NCI-H2171 treated with DMSO at 0.1 percent for 48 hours (cell line): ENCODE data around the gene CCDC69.
"Not testable (repeated sequence)": the region's sequence is repeated elsewhere in the genome, so short reads cannot be mapped to it uniquely, and the experiment has no call there.

Source experiments
- DNase-seq: peaks from one replicate; lab custom pipeline; 2025; lab: John Stamatoyannopoulos, UW

CCDC69 gene

GRCh38 chr5:151221574-151221973 is 2.3 kb downstream of the CCDC69 start:
- DNase-seq = no peak

DNA sequence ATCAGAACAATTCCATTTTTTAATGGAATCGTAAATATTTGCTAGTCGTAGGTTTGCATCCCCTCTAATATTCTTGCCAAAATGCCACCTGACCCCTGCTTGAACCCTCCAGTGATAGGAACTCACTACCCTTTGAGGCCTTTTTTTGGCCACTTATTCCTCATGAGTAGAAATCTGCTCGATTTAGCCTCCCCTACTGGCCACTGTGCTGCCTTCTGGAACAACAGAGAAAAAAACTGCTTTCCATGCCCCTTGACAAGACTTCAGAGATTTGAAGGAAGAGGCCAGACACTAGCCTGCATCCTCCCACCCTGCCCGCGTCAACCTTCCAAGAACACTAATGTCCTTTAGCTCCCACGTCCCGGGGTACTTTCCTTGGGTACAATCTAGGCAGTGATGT is 4.1 kb downstream of the CCDC69 start:
- no peak for DNase-seq

- no peak for DNase-seq
Measured at GRCh38 chr5:151219138-151219537, 4.8 kb downstream of the CCDC69 start.

GRCh38 chr5:151218177-151218576 is 5.7 kb downstream of the CCDC69 start:
- no peak for DNase-seq

DNA sequence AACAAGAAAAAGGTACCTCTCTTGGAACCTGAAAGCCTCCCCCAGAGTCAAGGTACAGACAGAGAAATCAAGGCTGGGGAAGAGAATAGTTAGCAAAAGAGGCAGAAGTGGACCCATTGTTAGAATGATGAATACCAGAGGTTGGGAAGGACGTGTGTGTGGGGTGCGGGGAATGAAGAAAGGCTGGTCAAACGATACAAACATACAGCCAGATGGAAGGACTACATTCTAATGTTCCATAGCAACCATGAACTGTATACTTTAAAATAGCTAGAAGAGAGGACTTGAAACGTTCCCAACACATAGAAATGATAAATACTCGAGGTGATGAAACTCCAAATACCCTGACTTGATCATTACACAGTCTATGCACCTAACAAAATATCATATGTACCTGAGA is 7.1 kb downstream of the CCDC69 start:
- DNase-seq = no peak

DNA sequence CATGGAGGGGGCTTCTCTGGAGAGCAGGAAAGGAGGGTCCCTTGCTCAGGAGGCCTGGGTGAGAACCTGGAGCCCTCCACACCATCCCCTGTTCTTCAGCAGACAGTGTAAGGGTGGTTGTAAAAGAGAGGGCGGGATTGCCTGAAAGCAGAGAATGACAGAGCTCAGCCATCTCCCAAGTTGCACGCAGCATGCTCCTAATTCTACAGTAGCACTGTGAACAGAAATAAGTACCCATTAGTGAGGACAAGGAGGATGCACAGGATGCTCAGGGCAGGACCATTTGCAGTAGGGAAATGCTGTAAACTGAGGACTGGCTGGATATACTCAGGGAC is 8.4 kb downstream of the CCDC69 start:
- DNase-seq = no peak

GRCh38 chr5:151214614-151215545 is 9.0 kb downstream of the CCDC69 start:
- no peak for DNase-seq

GRCh38 chr5:151213803-151214613 is 9.9 kb downstream of the CCDC69 start:
- DNase-seq = no peak

GRCh38 chr5:151212406-151212798 is 11.5 kb downstream of the CCDC69 start:
- no peak for DNase-seq

- DNase-seq = no peak
Measured at GRCh38 chr5:151208481-151208914, 15.4 kb downstream of the CCDC69 start.

- no peak for DNase-seq
Measured at GRCh38 chr5:151205411-151205810, 18.5 kb downstream of the CCDC69 start.

DNA sequence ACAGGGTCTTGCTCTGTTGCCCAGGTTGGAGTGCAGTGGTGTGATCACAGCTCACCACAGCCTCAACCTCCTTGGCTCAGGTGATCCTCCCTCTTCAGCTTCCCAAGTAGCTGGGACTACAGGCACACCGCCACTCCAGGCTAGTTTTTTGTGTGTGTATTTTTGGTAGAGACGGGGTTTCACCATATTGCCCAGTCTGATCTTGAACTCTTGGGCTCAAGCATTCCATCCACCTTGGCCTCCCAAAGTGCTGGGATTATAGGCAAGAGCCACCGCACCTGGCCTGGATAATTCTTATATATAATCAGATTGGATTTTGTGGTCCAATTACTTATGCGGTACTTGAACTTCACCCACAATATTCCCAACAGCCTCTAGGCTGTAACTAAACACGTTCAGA is 19.8 kb downstream of the CCDC69 start:
- DNase-seq = no peak

GRCh38 chr5:151202381-151203139 is 21.3 kb downstream of the CCDC69 start:
- DNase-seq = no peak

GRCh38 chr5:151200913-151201595 is 22.8 kb downstream of the CCDC69 start:
- DNase-seq = no peak

DNA sequence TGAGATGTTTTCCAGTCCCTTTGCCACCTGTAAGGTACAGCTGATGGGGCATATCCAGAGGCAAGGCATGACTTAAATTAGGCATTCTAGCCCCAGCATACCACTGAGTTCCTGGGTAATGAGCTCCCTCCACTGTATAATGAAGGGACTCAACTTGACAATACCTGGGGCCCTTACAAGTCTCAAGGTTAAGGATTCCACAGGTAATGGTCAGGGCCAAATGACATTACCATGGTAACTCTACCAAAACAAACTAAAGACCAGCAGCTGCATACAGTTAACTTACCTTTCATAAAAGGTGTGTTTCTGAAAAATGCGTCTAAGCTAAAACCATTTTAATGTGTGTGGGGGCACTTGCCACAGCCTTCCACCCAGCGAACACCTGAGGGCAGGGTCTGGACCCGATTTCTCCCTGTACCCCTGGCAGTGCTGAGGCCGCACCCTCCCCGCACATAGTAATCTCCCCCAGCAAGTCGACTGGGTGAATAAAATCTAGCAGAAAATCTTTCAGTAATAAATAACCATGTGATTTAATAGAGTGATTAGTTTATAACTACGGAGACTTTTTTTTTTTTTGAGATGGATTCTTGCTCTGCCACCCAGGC is 24.2 kb downstream of the CCDC69 start:
- no peak for DNase-seq

GRCh38 chr5:151198861-151199260 is 25.0 kb downstream of the CCDC69 start:
- DNase-seq = no peak

- not testable (repeated sequence) for DNase-seq
Measured at GRCh38 chr5:151197291-151197600, 26.6 kb downstream of the CCDC69 start.

- peak; percentile 9 for DNase-seq
Measured at GRCh38 chr5:151196556-151197290, 27.2 kb downstream of the CCDC69 start.

GRCh38 chr5:151195622-151196021 is 28.3 kb downstream of the CCDC69 start:
- no peak for DNase-seq

GRCh38 chr5:151192626-151193025 is 31.3 kb downstream of the CCDC69 start:
- DNase-seq = no peak

DNA sequence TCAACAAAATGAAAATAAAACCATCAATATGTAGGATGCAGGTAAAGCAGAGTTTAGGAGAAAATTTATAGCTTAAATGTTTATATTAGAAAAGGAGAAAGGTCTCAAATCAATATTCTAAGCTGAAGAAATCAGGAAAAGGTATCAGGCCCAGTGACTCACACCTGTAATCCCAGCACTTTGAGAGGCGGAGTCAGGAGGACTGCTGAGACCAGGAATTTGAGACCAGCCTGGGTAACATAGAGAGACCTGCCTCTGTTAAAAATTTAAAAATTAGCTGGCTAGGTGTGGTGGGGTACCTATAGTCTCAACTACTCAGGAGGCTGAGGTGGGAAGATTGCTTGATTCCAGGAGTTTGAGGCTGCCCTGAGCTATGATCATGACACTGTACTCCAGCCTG is 32.2 kb downstream of the CCDC69 start:
- no peak for DNase-seq
